Measurements from ENCODE around the gene ANO3.

Gene ANO3

DNA sequence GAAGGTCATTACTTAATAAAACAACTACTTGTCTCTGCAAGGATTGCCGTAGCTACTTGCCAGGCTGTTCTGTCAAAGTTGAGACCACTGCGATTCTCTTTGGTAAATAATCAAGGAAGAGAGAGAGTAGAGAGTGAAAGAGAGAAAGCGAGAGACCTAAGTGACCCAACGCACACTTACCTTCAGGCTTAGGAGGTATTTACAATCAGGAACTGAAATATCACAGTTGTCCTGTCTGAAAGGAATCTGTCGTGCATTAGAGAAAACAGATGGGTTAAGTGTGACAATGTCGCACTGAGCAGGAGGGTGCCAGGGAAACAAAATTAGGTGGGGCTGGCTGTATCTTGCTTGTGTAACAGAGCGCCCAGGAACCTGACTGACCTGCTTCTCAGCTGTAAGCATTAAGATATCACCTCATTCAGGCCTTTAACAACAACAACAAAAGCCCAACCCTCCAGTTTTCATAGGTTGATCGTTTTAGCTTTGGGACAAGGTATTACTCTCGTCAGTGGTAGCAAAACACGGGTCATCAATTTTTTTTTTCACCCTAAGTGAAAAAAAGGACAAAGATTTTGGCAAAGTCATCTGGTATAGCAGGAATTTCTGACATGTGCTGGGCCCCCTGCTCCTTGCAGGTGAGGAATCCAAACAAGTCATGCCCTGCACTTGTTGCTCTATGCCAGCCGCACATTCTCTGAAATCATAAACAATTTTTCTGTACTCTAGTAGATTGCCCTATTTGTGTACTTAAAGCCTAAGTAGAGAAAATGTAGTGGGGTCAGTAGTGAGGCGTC, 240.1 kb downstream of the ANO3 start, which contains the start of gene MUC15:
TSS of gene MUC15 (minus strand) at position 403 of the 794 bp plus-strand sequence. CDS start 5,169 bp downstream, outside the sequence.
- Histone ChIP-seq H3K27ac (ENCODE audit: low read depth, low read length) (no peak within 1 kb of the TSS), H3K36me3 (ENCODE audit: insufficient read depth, low read length) (no peaks in the 10 kb centered on the region), H2AFZ (ENCODE audit: low read length, unreplicated experiment) (no peak within 1 kb of the TSS), H3K27me3 (ENCODE audit: insufficient read depth, low read length) (no peaks in the 10 kb centered on the region), H3K4me1 (ENCODE audit: control insufficient read depth, insufficient read depth, low read length, unreplicated experiment) (no peaks in the 10 kb centered on the region), H3K4me3 (ENCODE audit: low read depth, low read length) (no peak within 1 kb of the TSS), H3K79me2 (ENCODE audit: control insufficient read depth, insufficient read depth, low read length, unreplicated experiment) (no peaks in the 10 kb centered on the region)

DNA sequence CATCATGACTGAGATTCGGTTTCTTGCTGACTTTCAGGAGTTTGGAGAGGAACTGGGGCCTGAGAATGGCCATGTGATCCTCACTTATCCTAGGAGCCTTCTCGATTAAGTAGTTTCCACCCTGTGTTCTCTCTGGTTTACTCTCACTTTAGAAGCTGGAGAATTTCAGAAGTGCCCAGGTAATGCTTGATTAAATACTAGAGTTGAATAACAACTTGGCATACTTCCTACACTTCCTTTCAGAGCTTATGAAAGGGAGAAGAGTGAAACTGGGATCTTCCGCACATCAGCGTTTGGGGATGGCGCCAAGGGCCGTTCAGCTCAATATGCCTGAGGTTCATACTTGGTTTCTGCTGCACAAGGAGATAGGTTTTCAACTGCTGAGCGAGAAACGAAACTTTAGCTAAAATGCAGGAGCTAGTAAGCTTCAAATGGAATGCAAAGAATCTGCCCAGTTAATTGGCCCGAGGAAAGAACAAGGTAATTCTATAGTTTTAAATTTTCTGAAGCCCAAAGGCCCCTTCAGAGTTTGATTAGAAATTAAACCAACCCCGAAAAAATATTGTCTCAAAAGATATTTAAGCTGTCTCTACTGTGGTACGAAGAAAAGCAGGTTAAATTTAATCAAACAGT, 241.0 kb downstream of the ANO3 start:
- H2AFZ ChIP-seq (ENCODE audit: low read length, unreplicated experiment), result no peak overlapping the region
- H3K4me1 ChIP-seq (ENCODE audit: control insufficient read depth, insufficient read depth, low read length, unreplicated experiment), result no peaks in the 10 kb centered on the region
- no peak overlapping the region for H3K27ac ChIP-seq (ENCODE audit: low read depth, low read length)

DNA sequence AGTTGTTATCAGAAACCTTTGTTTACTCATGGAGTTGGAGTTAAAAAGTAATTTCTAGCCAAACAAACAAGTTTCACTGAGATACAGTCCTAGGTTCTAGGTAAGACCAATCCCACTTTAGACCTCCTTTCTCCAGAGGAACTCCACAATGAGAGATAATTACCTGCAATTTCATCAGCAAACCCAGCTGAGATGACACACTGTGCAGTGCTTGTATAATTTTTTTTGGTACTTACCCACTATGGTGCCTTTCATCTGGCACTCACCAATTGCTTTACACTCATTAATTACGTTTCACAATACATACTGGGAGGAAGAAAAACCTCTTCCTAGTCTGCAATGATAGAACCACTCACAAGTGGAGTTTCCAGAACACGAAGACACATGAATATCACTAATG, 242.0 kb downstream of the ANO3 start:
- no peak overlapping the region for H3K4me3 ChIP-seq (ENCODE audit: low read depth, low read length)
- H3K36me3 ChIP-seq (ENCODE audit: insufficient read depth, low read length), result no peaks in the 10 kb centered on the region
- H3K27ac ChIP-seq (ENCODE audit: low read depth, low read length), result no peak overlapping the region
- no peaks in the 10 kb centered on the region for H3K27me3 ChIP-seq (ENCODE audit: insufficient read depth, low read length)
- H2AFZ ChIP-seq (ENCODE audit: low read length, unreplicated experiment), result no peak overlapping the region
- no peaks in the 10 kb centered on the region for H3K79me2 ChIP-seq (ENCODE audit: control insufficient read depth, insufficient read depth, low read length, unreplicated experiment)
- H3K4me1 ChIP-seq (ENCODE audit: control insufficient read depth, insufficient read depth, low read length, unreplicated experiment), result peaks cover 4% of the 10 kb centered on the region

More for the DNA sequence above, 241.0 kb downstream of the ANO3 start:
- H3K36me3 ChIP-seq (ENCODE audit: insufficient read depth, low read length), result no peaks in the 10 kb centered on the region
- no peaks in the 10 kb centered on the region for H3K27me3 ChIP-seq (ENCODE audit: insufficient read depth, low read length)
- H3K4me3 ChIP-seq (ENCODE audit: low read depth, low read length), result no peak overlapping the region
- no peaks in the 10 kb centered on the region for H3K79me2 ChIP-seq (ENCODE audit: control insufficient read depth, insufficient read depth, low read length, unreplicated experiment)

DNA sequence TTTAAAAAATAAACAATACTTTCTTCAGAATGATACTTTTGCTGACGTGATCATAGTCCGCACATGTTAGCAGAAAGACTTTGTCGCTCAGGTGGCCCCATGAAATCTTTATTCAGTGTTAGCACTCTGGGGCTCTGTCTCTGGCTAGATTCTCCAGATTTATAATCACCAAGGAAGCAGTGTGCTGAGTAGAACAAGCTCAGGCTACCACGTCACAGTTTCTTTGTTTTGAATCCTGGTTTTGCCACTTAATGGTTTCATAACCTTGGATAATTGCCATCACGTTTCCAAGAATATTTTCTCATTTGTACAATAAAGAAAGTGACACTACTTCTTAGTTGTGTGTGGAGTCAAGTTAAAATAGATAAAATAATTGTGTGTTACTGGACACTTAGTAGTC, 244.0 kb downstream of the ANO3 start:
- no peak overlapping the region for H3K4me3 ChIP-seq (ENCODE audit: low read depth, low read length)
- H3K79me2 ChIP-seq (ENCODE audit: control insufficient read depth, insufficient read depth, low read length, unreplicated experiment), result no peaks in the 10 kb centered on the region

DNA sequence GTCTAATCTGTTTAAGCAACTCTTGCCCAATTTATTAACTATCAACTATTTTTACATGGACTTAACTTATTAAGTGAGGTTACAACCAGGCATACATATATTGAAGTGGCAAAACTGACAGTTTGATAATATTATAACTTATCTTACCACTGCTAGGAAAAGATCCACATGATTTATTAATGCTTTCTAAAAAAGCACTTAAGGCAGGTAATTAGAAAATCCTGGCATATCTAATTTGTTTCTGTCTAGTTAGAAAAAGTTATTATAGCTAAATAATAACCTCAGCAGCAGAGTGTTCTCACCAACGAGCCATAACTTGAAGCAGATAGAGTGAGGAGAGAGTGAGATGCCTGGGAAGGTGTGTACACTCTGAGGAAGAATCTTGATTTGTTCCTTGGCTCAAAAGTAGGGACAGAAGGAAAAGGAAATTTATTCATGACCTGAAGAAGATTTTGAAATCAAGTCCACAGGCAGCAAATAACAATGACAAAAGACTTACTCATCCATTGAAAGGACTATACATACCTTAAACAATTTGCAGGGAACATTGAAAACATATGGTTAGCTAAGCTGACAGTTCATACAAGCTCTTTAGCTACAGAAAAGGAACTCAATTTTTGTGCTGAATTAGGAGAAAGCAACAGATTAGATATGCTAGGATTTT, 247.2 kb downstream of the ANO3 start:
- H3K36me3 ChIP-seq (ENCODE audit: insufficient read depth, low read length), result no peaks in the 10 kb centered on the region
- peak overlapping the region; percentile 85 for H3K27ac ChIP-seq (ENCODE audit: low read depth, low read length)

More for the DNA sequence above, 244.0 kb downstream of the ANO3 start:
- H3K27ac ChIP-seq (ENCODE audit: low read depth, low read length), result no peak overlapping the region
- peaks cover 24% of the 10 kb centered on the region for H3K4me1 ChIP-seq (ENCODE audit: control insufficient read depth, insufficient read depth, low read length, unreplicated experiment)
- no peaks in the 10 kb centered on the region for H3K27me3 ChIP-seq (ENCODE audit: insufficient read depth, low read length)
- H2AFZ ChIP-seq (ENCODE audit: low read length, unreplicated experiment), result no peak overlapping the region
- H3K36me3 ChIP-seq (ENCODE audit: insufficient read depth, low read length), result no peaks in the 10 kb centered on the region

DNA sequence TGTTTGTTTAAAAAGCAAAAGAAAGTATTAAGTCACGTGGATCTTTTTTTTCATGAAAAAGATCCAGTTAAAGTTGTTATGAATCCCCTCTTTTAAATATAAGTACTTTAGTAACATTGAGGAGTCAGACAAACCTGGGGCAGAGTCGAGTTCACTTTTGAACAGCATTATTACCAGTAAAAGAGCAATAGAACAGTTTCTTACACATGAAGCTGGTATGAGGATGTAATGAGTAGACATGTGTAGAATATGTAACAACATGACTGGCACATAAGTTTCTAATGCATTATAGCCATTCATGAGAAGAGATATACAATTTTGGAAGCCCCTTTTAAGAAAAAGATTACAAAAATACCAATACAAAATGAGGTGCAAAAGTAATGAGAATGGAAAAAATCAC, 247.8 kb downstream of the ANO3 start:
- Histone ChIP-seq H3K4me3 (ENCODE audit: low read depth, low read length) (peak overlapping the region; percentile 26; the same call in 1 of the 2 replicates), H3K27ac (ENCODE audit: low read depth, low read length) (peak overlapping the region; percentile 85)

More for the DNA sequence above, 247.2 kb downstream of the ANO3 start:
- Histone ChIP-seq H3K4me3 (ENCODE audit: low read depth, low read length) (peak overlapping the region; percentile 26; the same call in 1 of the 2 replicates), H3K4me1 (ENCODE audit: control insufficient read depth, insufficient read depth, low read length, unreplicated experiment) (peaks cover 40% of the 10 kb centered on the region), H2AFZ (ENCODE audit: low read length, unreplicated experiment) (peak overlapping the region; percentile 45), H3K79me2 (ENCODE audit: control insufficient read depth, insufficient read depth, low read length, unreplicated experiment) (no peaks in the 10 kb centered on the region), H3K27me3 (ENCODE audit: insufficient read depth, low read length) (no peaks in the 10 kb centered on the region)

DNA sequence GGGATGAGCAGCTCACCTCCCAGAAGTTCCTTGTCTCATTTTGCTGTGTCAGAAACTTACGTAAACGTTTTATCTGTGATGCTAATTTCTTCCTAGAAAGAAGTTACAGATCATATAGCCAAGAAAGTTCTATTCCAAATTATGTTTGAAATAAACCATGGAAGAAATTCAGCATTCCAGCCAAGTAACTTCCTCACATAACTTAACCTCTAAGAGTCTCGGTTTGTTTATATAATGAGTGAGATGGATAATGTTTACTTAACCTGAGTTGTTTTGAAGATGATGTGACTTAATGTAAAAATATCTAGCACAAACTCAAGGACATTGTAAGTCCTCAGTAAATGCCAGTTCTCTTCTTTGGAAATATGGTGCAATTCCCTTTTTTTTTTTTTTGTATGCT, 249.0 kb downstream of the ANO3 start:
- H3K36me3 ChIP-seq (ENCODE audit: insufficient read depth, low read length), result no peaks in the 10 kb centered on the region

More for the DNA sequence above, 247.8 kb downstream of the ANO3 start:
- H2AFZ ChIP-seq (ENCODE audit: low read length, unreplicated experiment), result peak overlapping the region; percentile 45
- H3K36me3 ChIP-seq (ENCODE audit: insufficient read depth, low read length), result no peaks in the 10 kb centered on the region
- H3K79me2 ChIP-seq (ENCODE audit: control insufficient read depth, insufficient read depth, low read length, unreplicated experiment), result no peaks in the 10 kb centered on the region
- H3K4me1 ChIP-seq (ENCODE audit: control insufficient read depth, insufficient read depth, low read length, unreplicated experiment), result peaks cover 40% of the 10 kb centered on the region
- H3K27me3 ChIP-seq (ENCODE audit: insufficient read depth, low read length), result no peaks in the 10 kb centered on the region

DNA sequence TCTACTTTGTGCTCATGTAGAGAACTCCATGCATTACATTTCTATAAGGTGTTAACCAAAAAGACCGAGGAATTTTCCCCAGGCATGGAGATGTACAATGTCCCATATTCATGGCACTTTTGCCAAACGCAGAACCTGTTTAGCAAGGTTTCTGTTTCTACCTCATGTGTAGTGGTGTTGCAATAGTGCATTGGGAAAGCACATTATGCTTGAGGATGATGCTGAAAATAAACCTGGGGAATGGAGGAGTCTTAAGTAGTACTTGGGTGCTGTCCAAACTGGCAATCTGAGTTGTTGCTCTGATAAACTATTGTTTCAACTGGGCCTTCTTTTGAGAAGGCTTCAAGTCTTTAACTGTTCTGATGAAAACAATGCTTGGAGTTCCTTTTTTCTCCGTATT, 251.6 kb downstream of the ANO3 start:
- Histone ChIP-seq H3K27ac (ENCODE audit: low read depth, low read length) (no peak overlapping the region), H3K4me3 (ENCODE audit: low read depth, low read length) (no peak overlapping the region), H3K27me3 (ENCODE audit: insufficient read depth, low read length) (no peaks in the 10 kb centered on the region), H3K4me1 (ENCODE audit: control insufficient read depth, insufficient read depth, low read length, unreplicated experiment) (peaks cover 39% of the 10 kb centered on the region), H3K79me2 (ENCODE audit: control insufficient read depth, insufficient read depth, low read length, unreplicated experiment) (no peaks in the 10 kb centered on the region), H2AFZ (ENCODE audit: low read length, unreplicated experiment) (no peak overlapping the region), H3K36me3 (ENCODE audit: insufficient read depth, low read length) (no peaks in the 10 kb centered on the region)

More for the DNA sequence above, 249.0 kb downstream of the ANO3 start:
- Histone ChIP-seq H3K4me3 (ENCODE audit: low read depth, low read length) (no peak overlapping the region), H3K27ac (ENCODE audit: low read depth, low read length) (peak overlapping the region; percentile 85), H3K79me2 (ENCODE audit: control insufficient read depth, insufficient read depth, low read length, unreplicated experiment) (no peaks in the 10 kb centered on the region), H3K27me3 (ENCODE audit: insufficient read depth, low read length) (no peaks in the 10 kb centered on the region), H3K4me1 (ENCODE audit: control insufficient read depth, insufficient read depth, low read length, unreplicated experiment) (peaks cover 40% of the 10 kb centered on the region), H2AFZ (ENCODE audit: low read length, unreplicated experiment) (peak overlapping the region; percentile 88)

DNA sequence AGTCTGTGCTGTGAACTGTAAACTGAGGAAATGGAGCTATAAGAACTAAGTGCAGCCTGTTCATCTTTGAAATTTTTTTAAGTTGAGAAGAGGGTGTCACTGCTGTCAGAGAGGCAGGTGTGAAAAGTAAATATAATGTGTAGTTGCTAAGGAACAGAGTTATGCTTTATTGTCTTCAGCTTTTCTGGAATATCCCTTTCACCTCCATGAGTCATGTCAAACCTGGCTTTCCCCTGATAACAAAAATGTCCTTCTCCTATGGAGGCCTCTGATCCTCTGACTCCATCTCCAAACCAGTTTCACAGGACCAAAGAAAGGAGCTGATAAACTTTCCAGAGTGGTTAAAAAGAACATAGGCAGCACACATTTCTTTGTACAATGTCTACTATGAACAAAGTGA, 252.9 kb downstream of the ANO3 start:
- Histone ChIP-seq H3K36me3 (ENCODE audit: insufficient read depth, low read length) (no peaks in the 10 kb centered on the region), H3K27ac (ENCODE audit: low read depth, low read length) (no peak overlapping the region), H3K4me3 (ENCODE audit: low read depth, low read length) (no peak overlapping the region), H3K27me3 (ENCODE audit: insufficient read depth, low read length) (no peaks in the 10 kb centered on the region), H3K79me2 (ENCODE audit: control insufficient read depth, insufficient read depth, low read length, unreplicated experiment) (no peaks in the 10 kb centered on the region), H2AFZ (ENCODE audit: low read length, unreplicated experiment) (no peak overlapping the region), H3K4me1 (ENCODE audit: control insufficient read depth, insufficient read depth, low read length, unreplicated experiment) (peaks cover 27% of the 10 kb centered on the region)

DNA sequence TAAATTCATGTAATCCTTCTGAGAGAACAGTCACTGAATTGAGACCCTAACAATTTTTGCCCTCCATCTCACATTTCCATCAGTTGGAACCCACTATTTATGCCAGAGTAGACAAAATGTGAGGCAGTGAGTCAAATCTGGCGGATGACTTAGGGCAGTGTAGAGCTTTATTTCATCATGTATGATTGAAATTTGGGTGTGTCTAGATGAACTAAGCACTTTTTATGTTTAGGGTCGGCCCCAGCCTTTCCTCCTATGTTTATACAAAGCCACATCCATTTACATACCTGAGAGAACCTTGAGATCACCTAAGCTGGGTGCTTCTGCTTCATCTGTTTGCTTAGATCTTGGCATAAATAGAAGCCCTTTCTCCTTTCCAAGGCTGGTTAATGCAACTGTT, 255.1 kb downstream of the ANO3 start:
- no peaks in the 10 kb centered on the region for H3K27me3 ChIP-seq (ENCODE audit: insufficient read depth, low read length)
- no peak overlapping the region for H3K27ac ChIP-seq (ENCODE audit: low read depth, low read length)
- H3K79me2 ChIP-seq (ENCODE audit: control insufficient read depth, insufficient read depth, low read length, unreplicated experiment), result no peaks in the 10 kb centered on the region
- peaks cover 4% of the 10 kb centered on the region for H3K4me1 ChIP-seq (ENCODE audit: control insufficient read depth, insufficient read depth, low read length, unreplicated experiment)
- no peak overlapping the region for H2AFZ ChIP-seq (ENCODE audit: low read length, unreplicated experiment)
- no peaks in the 10 kb centered on the region for H3K36me3 ChIP-seq (ENCODE audit: insufficient read depth, low read length)
- H3K4me3 ChIP-seq (ENCODE audit: low read depth, low read length), result no peak overlapping the region

Measured in ACC112 (cell line).